Neural cell (in vitro differentiated cells): ENCODE data around the gene TPPP. TPM values are rescaled to one million over a fixed set of nuclear protein-coding genes. Genes with fewer than 3 reads are reported as not detected.

Source experiments
- H2AFZ ChIP-seq: fragments of 200-600, 300-800 bp; sonication (generic), shearing (Covaris generic); 2 replicates; pipeline ENCODE4 v1.6.0; 2014; ENCODE audit warnings: low read depth, mild to moderate bottlenecking, antibody characterized with exemption, low read length, moderate library complexity
- H3F3A ChIP-seq: fragments of 200-600 bp; shearing (Covaris generic); 2 replicates; pipeline ENCODE4 v1.6.1; 2016; ENCODE audit warnings: mild to moderate bottlenecking, moderate library complexity, mixed read lengths, antibody characterized with exemption, low read length; ENCODE audit not compliant: insufficient read depth, poor library complexity, severe bottlenecking
- H3K27ac ChIP-seq: fragments of 200-600, 300-800 bp; sonication (generic), shearing (Covaris generic); 2 replicates; pipeline ENCODE4 v1.5.1; 2014; ENCODE audit warnings: mild to moderate bottlenecking, low read length, moderate library complexity
- H3K27me3 ChIP-seq: fragments of 300-800, 200-600 bp; sonication (generic), shearing (Covaris generic); 2 replicates; pipeline ENCODE4 v1.6.0; 2014; ENCODE audit warnings: mild to moderate bottlenecking, low read depth, low read length, moderate library complexity; ENCODE audit not compliant: insufficient read depth
- H3K36me3 ChIP-seq: fragments of 300-800, 200-600 bp; sonication (generic), shearing (Covaris generic); 2 replicates; pipeline ENCODE4 v1.5.1; 2014; ENCODE audit warnings: mild to moderate bottlenecking, antibody characterized with exemption, low read length, moderate library complexity; ENCODE audit not compliant: insufficient read depth
- H3K4me2 ChIP-seq: fragments of 300-800, 200-600 bp; sonication (generic), shearing (Covaris generic); 2 replicates; pipeline ENCODE4 v1.6.0; 2014; ENCODE audit warnings: mild to moderate bottlenecking, low read length
- H3K4me3 ChIP-seq: fragments of 300-800, 200-600 bp; sonication (generic), shearing (Covaris generic); 2 replicates; pipeline ENCODE4 v1.5.1; 2014; ENCODE audit warnings: mild to moderate bottlenecking, low read length, moderate library complexity
- H3K79me2 ChIP-seq: fragments of 200-600 bp; shearing (Covaris generic); replicated peaks from 2 replicates; pipeline ENCODE4 v1.6.0; 2014; ENCODE audit warnings: mild to moderate bottlenecking, low read length, moderate library complexity; ENCODE audit not compliant: insufficient read depth
- H3K9ac ChIP-seq: fragments of 300-800, 200-600 bp; sonication (generic), shearing (Covaris generic); 2 replicates; pipeline ENCODE4 v1.6.1; 2016; ENCODE audit warnings: mild to moderate bottlenecking, low read length, mixed read lengths
- H3K9me2 ChIP-seq: fragments of 200-600 bp; shearing (Covaris generic); 2 replicates; pipeline ENCODE4 v1.6.1; 2016; ENCODE audit warnings: mild to moderate bottlenecking, low read length, mixed read lengths; ENCODE audit not compliant: insufficient read depth
- H3K9me3 ChIP-seq: fragments of 200-600, 300-800 bp; sonication (generic), shearing (Covaris generic); 2 replicates; pipeline ENCODE4 v1.6.1; 2016; ENCODE audit warnings: mild to moderate bottlenecking, mixed run types, low read length, moderate library complexity, mixed read lengths
- H4K20me1 ChIP-seq: fragments of 200-600 bp; shearing (Covaris generic); 2 replicates; pipeline ENCODE4 v1.6.1; 2016; ENCODE audit warnings: mild to moderate bottlenecking, mixed run types; ENCODE audit not compliant: insufficient read depth
- EP300 ChIP-seq: fragments of 450-650 bp; conservative IDR thresholded peaks from 2 replicates; pipeline ENCODE4 v1.6.1; 2014; ENCODE audit warnings: antibody characterized with exemption, mild to moderate bottlenecking, moderate library complexity; ENCODE audit not compliant: poor library complexity, severe bottlenecking
- MXI1 ChIP-seq: fragments of 450-650 bp; conservative IDR thresholded peaks from 2 replicates; pipeline ENCODE4 v1.6.1; 2014; ENCODE audit warnings: antibody characterized with exemption, mild to moderate bottlenecking; ENCODE audit not compliant: poor library complexity, severe bottlenecking
- POLR2AphosphoS5 ChIP-seq: IDR thresholded peaks from 2 replicates; pipeline ENCODE4 v1.6.1; 2012
- RAD21 ChIP-seq: fragments of 450-650 bp; conservative IDR thresholded peaks from 2 replicates; pipeline ENCODE4 v1.6.1; 2014; ENCODE audit warnings: antibody characterized with exemption, mild to moderate bottlenecking, moderate library complexity
- SMC3 ChIP-seq: fragments of 450-650 bp; conservative IDR thresholded peaks from 2 replicates; pipeline ENCODE4 v1.6.1; 2014; ENCODE audit warnings: antibody characterized with exemption, mild to moderate bottlenecking, moderate library complexity; ENCODE audit not compliant: poor library complexity
- TAF1 ChIP-seq: IDR thresholded peaks from 2 replicates; pipeline ENCODE4 v1.6.1; 2012; ENCODE audit warnings: low read depth
- polyA plus RNA-seq: library from polyadenylated mRNA; depleted of rRNA; stranded (reverse); fragments of >200 nt; gene quantifications from 2 replicates; pipeline ENCODE4 v1.2.3, GENCODE V29; 2014
- TF ChIP-seq, protein P1 (sequence below): IDR thresholded peaks from 2 replicates; pipeline ENCODE4 v1.6.1; 2012; ENCODE audit warnings: borderline replicate concordance
- TF ChIP-seq, protein P2 (sequence below): fragments of 450-650 bp; IDR thresholded peaks from 2 replicates; pipeline ENCODE4 v1.5.1; 2014; ENCODE audit warnings: antibody characterized with exemption, mild to moderate bottlenecking, moderate library complexity; ENCODE audit not compliant: poor library complexity, severe bottlenecking

TPPP gene
- polyA plus RNA-seq, 1 donor from 2014 or later: 9.9 TPM

DNA sequence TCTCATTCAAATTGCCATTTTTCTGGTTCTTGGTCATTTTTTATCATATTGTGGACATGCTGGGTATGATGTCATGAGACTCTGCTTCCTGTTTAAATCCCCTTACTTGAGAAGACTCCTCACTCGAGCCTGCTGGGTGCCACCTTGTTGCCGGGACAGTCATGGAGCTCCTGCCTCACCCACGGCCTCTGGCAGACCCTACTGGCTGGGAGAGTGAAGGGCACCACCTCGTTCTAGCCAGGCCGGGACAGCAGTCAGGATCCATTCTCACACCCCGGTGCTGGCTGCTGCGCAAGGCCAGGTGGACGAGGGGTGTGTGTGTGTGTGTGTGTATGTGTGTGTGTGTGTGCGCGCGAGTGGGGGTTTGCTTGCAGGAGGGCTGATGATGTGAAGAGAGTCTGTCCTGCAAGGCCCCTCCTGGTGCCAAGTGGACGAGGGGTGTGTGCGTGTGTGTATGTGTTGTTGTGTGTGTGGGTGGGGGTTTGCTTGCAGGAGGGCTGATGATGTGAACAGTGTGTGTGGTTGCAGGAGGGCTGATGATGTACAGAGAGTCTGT, 76.6 kb downstream of the TPPP start:
- Histone ChIP-seq H3K79me2 (peaks cover 19% of the 10 kb centered on the region), H3K4me3 (no peak overlapping the region)
- TF ChIP-seq, protein P1, sequence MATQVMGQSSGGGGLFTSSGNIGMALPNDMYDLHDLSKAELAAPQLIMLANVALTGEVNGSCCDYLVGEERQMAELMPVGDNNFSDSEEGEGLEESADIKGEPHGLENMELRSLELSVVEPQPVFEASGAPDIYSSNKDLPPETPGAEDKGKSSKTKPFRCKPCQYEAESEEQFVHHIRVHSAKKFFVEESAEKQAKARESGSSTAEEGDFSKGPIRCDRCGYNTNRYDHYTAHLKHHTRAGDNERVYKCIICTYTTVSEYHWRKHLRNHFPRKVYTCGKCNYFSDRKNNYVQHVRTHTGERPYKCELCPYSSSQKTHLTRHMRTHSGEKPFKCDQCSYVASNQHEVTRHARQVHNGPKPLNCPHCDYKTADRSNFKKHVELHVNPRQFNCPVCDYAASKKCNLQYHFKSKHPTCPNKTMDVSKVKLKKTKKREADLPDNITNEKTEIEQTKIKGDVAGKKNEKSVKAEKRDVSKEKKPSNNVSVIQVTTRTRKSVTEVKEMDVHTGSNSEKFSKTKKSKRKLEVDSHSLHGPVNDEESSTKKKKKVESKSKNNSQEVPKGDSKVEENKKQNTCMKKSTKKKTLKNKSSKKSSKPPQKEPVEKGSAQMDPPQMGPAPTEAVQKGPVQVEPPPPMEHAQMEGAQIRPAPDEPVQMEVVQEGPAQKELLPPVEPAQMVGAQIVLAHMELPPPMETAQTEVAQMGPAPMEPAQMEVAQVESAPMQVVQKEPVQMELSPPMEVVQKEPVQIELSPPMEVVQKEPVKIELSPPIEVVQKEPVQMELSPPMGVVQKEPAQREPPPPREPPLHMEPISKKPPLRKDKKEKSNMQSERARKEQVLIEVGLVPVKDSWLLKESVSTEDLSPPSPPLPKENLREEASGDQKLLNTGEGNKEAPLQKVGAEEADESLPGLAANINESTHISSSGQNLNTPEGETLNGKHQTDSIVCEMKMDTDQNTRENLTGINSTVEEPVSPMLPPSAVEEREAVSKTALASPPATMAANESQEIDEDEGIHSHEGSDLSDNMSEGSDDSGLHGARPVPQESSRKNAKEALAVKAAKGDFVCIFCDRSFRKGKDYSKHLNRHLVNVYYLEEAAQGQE: no peak
- TF ChIP-seq SMC3 (no peak), POLR2AphosphoS5 (no peak), TAF1 (no peak), MXI1 (no peak), EP300 (no peak)

DNA sequence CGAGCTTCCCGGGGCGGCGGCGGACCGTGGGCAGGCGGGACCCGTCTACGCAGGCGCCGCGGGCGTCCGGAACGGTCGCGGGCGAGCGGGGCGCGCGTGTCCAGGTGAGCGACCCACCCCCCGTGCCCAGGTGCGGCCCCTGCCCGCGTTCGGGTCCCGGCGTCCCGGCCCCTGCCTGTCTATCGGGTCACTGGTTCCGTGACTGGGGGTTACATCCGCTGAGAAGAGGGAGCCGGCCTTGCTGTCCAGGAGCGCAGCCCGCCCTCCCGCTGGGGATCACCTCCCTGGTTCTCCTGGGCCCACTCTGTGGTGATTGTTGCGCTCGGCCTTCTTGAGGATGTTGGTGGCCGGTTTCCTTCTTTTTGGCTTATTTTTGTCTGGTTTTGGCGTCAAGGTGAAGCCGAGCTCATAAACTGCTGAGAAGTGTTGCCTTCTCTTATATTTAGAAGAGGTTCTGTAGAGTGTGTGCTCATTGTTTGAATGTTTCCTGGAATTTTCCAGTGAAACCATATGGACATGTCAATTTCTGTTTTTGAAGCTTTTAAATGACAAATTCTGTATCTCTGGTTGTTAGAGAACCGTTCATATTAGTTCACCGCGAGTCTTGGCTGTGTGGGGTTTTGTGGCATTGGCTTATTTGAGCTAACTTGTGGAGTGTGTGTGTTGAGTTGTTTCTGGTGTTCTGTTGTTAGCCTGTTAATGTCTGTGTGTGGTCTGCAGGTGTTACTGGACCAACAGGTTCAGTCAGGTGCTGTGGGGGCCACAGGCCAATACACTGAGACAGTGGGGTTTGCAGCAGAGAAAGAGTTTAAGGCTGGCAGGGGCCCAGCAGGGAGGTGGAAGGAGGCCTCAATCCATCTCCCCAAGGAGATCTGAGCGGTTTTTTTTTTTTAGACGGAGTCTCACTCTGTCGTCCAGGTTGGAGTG, 80.4 kb downstream of the TPPP start:
- Histone ChIP-seq H3F3A (no peaks in the 10 kb centered on the region), H3K27ac (no peak overlapping the region), H3K4me2 (peak overlapping the region; percentile 73), H3K27me3 (no peaks in the 10 kb centered on the region), H3K9me2 (no peaks in the 10 kb centered on the region), H2AFZ (peak overlapping the region; percentile 33), H3K36me3 (no peaks in the 10 kb centered on the region), H3K9ac (peak overlapping the region; percentile 47), H3K9me3 (no peaks in the 10 kb centered on the region), H4K20me1 (no peaks in the 10 kb centered on the region), H3K4me3 (peak overlapping the region; percentile 87), H3K79me2 (peaks cover 19% of the 10 kb centered on the region)
- TF ChIP-seq MXI1 (peak; percentile 6), SMC3 (peak; percentile 40), EP300 (no peak), RAD21 (peak; percentile 27)

More for the DNA sequence above, 76.6 kb downstream of the TPPP start:
- Histone ChIP-seq H3K27ac (no peak overlapping the region), H3K9me2 (no peaks in the 10 kb centered on the region), H3K9ac (no peak overlapping the region), H3K9me3 (no peaks in the 10 kb centered on the region), H3K4me2 (no peak overlapping the region), H2AFZ (no peak overlapping the region), H4K20me1 (no peaks in the 10 kb centered on the region), H3F3A (no peaks in the 10 kb centered on the region), H3K27me3 (no peaks in the 10 kb centered on the region), H3K36me3 (no peaks in the 10 kb centered on the region)

DNA sequence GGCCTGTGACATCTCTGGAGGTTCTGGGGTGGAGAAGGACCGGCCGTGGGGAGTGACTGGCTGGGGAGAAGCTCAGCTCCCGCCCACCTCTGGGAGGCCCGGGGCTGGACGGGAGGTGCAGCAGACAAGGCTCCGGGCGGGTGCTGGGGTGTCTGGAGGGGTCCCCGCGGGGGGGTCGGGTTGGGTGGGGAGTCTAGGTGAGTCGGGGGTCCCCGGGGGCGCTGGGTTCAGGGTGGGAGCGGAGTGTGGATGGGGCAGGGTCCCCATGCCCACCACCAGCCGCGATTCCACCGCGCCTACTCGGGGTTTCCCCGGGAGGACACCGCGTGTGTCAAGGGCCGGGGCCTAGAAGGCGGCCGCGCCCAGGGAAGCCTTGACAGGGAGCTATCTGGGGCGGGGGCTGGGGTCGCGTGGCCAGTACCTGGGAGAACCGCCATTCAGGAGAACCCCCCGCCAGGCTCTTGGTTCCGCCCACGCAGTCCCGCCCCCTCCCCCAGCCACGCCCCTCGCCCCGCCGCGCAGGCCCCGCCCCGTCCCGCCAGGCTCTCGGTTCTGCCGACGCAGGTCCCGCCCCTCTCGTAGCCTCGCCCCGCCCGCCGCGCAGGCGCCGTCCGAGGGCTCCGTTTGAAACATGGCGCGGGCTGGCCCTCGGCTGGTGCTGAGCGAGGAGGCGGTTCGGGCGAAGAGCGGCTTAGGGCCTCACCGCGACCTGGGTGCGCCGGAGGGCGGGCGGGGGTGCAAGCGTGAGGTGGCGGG, 81.2 kb downstream of the TPPP start, which contains the start of gene CEP72:
CEP72 (plus strand) TSS at position 610 of the 756 bp plus-strand sequence; CDS start at position 632, 22 bp downstream.
- Histone ChIP-seq H3K27me3 (no peaks in the 10 kb centered on the region), H3F3A (no peaks in the 10 kb centered on the region), H3K9me2 (no peaks in the 10 kb centered on the region), H3K36me3 (no peaks in the 10 kb centered on the region), H3K27ac (no peak within 1 kb of the TSS), H3K9ac (peak within 1 kb of the TSS; percentile 73), H4K20me1 (no peaks in the 10 kb centered on the region), H3K4me2 (peak within 1 kb of the TSS; percentile 78), H3K4me3 (peak within 1 kb of the TSS; percentile 87), H3K79me2 (peaks cover 19% of the 10 kb centered on the region), H2AFZ (peak within 1 kb of the TSS; percentile 73), H3K9me3 (no peaks in the 10 kb centered on the region)
- peak; percentile 49 for TF ChIP-seq POLR2AphosphoS5
- no peak for TF ChIP-seq EP300
- TF ChIP-seq, protein P2, sequence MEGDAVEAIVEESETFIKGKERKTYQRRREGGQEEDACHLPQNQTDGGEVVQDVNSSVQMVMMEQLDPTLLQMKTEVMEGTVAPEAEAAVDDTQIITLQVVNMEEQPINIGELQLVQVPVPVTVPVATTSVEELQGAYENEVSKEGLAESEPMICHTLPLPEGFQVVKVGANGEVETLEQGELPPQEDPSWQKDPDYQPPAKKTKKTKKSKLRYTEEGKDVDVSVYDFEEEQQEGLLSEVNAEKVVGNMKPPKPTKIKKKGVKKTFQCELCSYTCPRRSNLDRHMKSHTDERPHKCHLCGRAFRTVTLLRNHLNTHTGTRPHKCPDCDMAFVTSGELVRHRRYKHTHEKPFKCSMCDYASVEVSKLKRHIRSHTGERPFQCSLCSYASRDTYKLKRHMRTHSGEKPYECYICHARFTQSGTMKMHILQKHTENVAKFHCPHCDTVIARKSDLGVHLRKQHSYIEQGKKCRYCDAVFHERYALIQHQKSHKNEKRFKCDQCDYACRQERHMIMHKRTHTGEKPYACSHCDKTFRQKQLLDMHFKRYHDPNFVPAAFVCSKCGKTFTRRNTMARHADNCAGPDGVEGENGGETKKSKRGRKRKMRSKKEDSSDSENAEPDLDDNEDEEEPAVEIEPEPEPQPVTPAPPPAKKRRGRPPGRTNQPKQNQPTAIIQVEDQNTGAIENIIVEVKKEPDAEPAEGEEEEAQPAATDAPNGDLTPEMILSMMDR: no peak
- peak; percentile 43 for TF ChIP-seq TAF1
- TF ChIP-seq MXI1: peak; percentile 64
- TF ChIP-seq, protein P1: peak; percentile 41
